Measurements from ENCODE around the gene SUN1. TPM values are rescaled to one million over a fixed set of nuclear protein-coding genes. Genes with fewer than 3 reads are reported as not detected.

Gene SUN1
- total and polyA plus RNA-seq, 9 of the 15 experiments (the other 6 are each of a cell fraction or from before 2014, with no cell fraction given): 36.8 to 132 (median 62.3) TPM

- Histone ChIP-seq H3K4me2 (ENCODE audit: insufficient read depth, low read length) (no peak overlapping the region), H3K9ac (ENCODE audit: insufficient read depth in 1 of 2, low read depth in 2 of 2, low read length in 2 of 2) (peak overlapping the region in 1 of 2 experiments; percentile 68; a peak in 2 of 4 replicates), H4K20me1 (replicated peaks; ENCODE audit: control insufficient read depth, insufficient read depth, low read length) (peaks cover 42% of the 10 kb centered on the region), H3K27me3 (ENCODE audit: control insufficient read depth in 2 of 2, insufficient read depth in 2 of 2, low read length in 2 of 2) (no peaks in the 10 kb centered on the region; a peak in 1 of 5 replicates), H2AFZ (ENCODE audit: low read depth, low read length) (no peak overlapping the region), H3K9me3 (replicated peaks; ENCODE audit: control insufficient read depth, insufficient read depth, low read depth, low read length) (no peaks in the 10 kb centered on the region), H3K79me2 (ENCODE audit: control insufficient read depth, insufficient read depth, low read length) (peaks cover 100% of the 10 kb centered on the region), H3K4me3 (no peak overlapping the region), H3K9me1 (ENCODE audit: control insufficient read depth, insufficient read depth, low read length) (peaks cover 3% of the 10 kb centered on the region), H3K27ac (ENCODE audit: extremely low read depth, low read depth, low read length) (no peak overlapping the region), H3K4me1 (replicated peaks in 1 of 2; ENCODE audit: control insufficient read depth in 2 of 2, insufficient read depth in 2 of 2, low read length in 2 of 2) (peaks cover 0 to 50% of the 10 kb centered on the region in 2 experiments; a peak in 2 of 5 replicates), H3K36me3 (ENCODE audit: control insufficient read depth, insufficient read depth, low read length) (peaks cover 75% of the 10 kb centered on the region; the same call in 2 of the 3 replicates)
- WGBS (ENCODE audit: insufficient coverage, low coverage, missing lambda C conversion rate): 88% methylated on average over 19 of the region's 31 CpGs
- DNase-seq (ENCODE audit: extremely low read depth in 1 of 4, low spot score in 3 of 4): no peak
- in situ Hi-C loops (cut with MboI): no loop called here
- ChIA-PET CTCF (ENCODE audit: low intra/inter-chr PET ratio) (no interaction called here), POLR2A (interaction anchor here (0.8 to 1.2 kb wide), 5 partner anchors 9 to 25 kb away, joined by 3 to 5 read pairs (median 3); no protein-coding TSS in a partner anchor)
- TF ChIP-seq RBFOX2 (IDR thresholded peaks at IDR 0.05; ENCODE audit: low read depth, low read length) (peak; percentile 46), POLR2G (IDR thresholded peaks at IDR 0.05; ENCODE audit: low read depth, low read length) (peak; percentile 56), CHD2 (IDR thresholded peaks at IDR 0.05; ENCODE audit: low read depth, low read length) (no peak)
- FAIRE-seq: no peak
- ATAC-seq: no peak
- BruUV-seq (replicated peaks): no TSS peak
- intact Hi-C loops (cut with micrococcal nuclease): no loop called here
Observed at GRCh38 chr7:884191-885003, 52.1 kb downstream of the SUN1 start.
